HUES6 (cell line): Measurements from ENCODE around the gene DLST.

Source experiments
- H3K27ac ChIP-seq: 2 replicates; pipeline ENCODE4 v1.7.0; 2013; ENCODE audit warnings: low read depth, mild to moderate bottlenecking, low read length, inconsistent platforms
- H3K27me3 ChIP-seq: 2 replicates; pipeline ENCODE4 v1.6.1; 2013; ENCODE audit warnings: low read length; ENCODE audit not compliant: control insufficient read depth, insufficient read depth
- H3K36me3 ChIP-seq: 2 replicates; pipeline ENCODE4 v1.6.1; 2013; ENCODE audit warnings: low read length; ENCODE audit not compliant: control insufficient read depth, insufficient read depth
- H3K4me1 ChIP-seq: 2 replicates; pipeline ENCODE4 v1.6.1; 2013; ENCODE audit warnings: low read length; ENCODE audit not compliant: control insufficient read depth, insufficient read depth
- H3K4me3 ChIP-seq: 2 replicates; pipeline ENCODE4 v1.5.1; 2013; ENCODE audit warnings: low read depth, low read length
- H3K9ac ChIP-seq: one replicate; pipeline ENCODE4 v1.6.1; 2013; ENCODE audit warnings: mild to moderate bottlenecking, low read length
- H3K9me3 ChIP-seq: 2 replicates; pipeline ENCODE4 v1.6.1; 2013; ENCODE audit warnings: low read depth, low read length; ENCODE audit not compliant: control insufficient read depth, insufficient read depth

The DLST gene

DNA sequence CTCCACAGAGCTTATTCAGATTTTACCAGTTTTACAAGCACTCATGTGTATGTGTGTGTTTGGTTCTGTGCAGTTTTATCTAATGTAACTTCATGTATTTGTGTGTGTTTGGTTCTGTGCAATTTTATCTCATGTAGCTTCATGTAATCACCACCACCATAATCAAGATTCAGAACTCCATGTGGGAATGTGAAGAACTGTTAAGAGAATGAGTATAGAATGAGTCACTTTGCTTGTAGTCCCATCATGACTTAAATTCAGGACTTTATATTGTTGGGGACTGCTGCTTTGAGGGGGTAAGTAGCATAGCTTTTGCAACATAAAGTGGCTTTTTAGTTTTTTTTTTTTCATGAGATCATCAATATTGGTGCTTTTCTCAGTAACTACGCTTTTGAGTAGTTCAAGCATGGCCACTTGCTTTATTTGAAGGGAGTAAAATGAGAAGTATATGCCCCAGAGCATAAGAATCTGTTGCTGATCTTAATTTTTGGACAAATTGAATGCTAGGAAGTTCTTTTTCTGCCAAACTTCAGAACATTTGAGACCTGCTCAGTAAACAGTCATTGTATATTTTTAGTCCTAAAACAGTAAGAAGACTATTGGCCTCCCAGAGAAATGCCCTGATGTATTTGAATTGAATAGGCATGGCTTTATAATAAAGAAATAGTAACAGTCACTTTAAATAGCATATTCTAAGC lies 34.6 kb upstream of the DLST start:
- Histone ChIP-seq H3K27me3 (no peaks in the 10 kb centered on the region), H3K9ac (no peak overlapping the region), H3K9me3 (no peaks in the 10 kb centered on the region), H3K36me3 (no peaks in the 10 kb centered on the region), H3K27ac (no peak overlapping the region), H3K4me3 (no peak overlapping the region), H3K4me1 (no peaks in the 10 kb centered on the region)

DNA sequence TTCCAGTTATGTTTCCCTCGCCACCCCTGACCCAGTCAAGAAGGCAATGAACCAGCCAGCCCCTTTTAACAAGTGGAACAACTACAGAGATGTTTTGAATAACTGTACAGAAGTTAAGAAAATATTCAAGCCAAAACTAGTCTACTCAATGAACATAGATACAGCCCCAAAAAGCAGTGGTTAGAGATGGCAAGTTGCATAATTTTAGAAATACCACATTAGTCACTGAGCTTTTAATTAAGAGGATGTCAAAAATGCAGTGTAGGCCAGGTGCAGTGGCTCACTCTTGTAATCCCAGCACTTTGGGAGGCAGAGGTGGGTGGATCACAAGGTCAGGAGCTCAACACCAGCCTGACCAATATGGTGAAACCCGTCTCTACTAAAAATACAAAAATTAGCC lies 32.9 kb upstream of the DLST start:
- H3K4me1 ChIP-seq, result no peaks in the 10 kb centered on the region

DNA sequence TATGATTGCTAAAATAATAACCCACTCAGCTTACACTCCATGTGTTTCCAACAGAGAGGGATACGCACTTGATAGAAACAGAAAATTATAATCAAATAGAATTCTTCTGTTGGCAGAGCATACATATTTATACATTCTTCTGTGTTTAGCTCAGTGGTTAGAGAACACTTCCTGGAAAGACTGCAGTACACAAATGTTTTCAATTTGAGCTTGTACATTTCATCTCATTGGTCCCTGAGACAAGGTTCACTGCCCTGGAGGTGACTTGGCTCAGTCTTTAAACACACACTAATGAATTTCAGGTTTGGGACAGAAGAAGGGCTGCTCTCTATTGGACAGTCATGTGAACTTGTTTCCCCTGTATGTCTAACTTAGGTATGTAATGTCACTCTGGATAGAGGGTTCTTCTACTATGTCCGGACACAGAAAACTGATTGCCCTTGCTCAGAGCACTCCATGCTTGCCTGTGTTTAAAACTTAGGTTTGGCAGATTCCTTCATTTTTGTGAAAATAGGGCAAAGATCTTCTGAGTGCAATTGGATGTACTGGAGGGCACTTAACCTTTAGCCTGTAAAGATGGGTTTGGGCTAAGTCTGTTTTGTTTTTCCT lies 28.7 kb upstream of the DLST start:
- Histone ChIP-seq H3K9ac (no peak overlapping the region), H3K9me3 (no peaks in the 10 kb centered on the region), H3K4me1 (no peaks in the 10 kb centered on the region), H3K36me3 (no peaks in the 10 kb centered on the region), H3K27me3 (no peaks in the 10 kb centered on the region), H3K4me3 (no peak overlapping the region), H3K27ac (no peak overlapping the region)

More for the DNA sequence above, 32.9 kb upstream of the DLST start:
- H3K27me3 ChIP-seq, result no peaks in the 10 kb centered on the region
- H3K36me3 ChIP-seq, result no peaks in the 10 kb centered on the region
- H3K27ac ChIP-seq, result no peak overlapping the region
- H3K9me3 ChIP-seq, result no peaks in the 10 kb centered on the region
- H3K9ac ChIP-seq, result no peak overlapping the region
- H3K4me3 ChIP-seq, result no peak overlapping the region

DNA sequence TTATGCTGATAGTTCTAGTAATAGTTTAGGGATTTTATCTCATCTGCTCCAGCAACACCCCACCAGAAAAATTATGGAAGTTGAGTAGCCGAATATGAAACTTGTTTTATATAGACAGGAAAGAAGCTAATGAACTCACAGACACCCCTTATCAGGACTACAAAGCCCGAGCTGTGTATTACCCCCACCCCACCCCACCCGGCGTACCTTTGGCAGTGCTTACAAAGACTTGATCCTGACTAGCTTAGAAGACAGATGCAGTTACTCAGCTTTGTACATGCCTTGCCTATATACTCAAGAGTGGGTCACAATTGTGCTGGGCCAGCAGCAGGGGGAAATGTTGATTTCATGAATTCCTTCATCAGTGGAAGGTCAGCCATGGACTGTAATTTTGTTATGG lies 28.1 kb upstream of the DLST start:
- Histone ChIP-seq H3K27me3 (no peaks in the 10 kb centered on the region), H3K4me1 (no peaks in the 10 kb centered on the region), H3K9ac (no peak overlapping the region), H3K9me3 (no peaks in the 10 kb centered on the region), H3K36me3 (no peaks in the 10 kb centered on the region), H3K27ac (no peak overlapping the region), H3K4me3 (no peak overlapping the region)

DNA sequence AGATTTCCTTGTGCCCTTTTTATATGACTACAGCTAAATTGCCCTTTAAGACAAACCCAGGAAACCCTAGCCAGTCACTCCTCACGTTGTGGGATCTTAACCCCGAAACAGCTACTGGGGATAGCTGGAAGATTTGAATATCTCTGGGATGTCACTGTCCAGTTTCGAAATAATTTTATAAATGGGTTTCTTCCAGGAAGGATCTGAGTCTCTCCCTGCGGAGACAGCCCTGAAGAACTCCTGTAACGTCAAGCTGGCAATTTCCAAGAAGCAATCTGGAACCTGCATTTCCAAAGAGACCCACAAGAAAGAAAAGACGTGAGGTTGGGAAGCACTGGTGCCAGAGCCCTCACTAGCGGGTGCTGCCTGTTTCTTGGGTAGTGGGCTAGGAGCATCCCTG lies 26.7 kb upstream of the DLST start:
- Histone ChIP-seq H3K27me3 (no peaks in the 10 kb centered on the region), H3K9me3 (no peaks in the 10 kb centered on the region), H3K36me3 (no peaks in the 10 kb centered on the region), H3K4me1 (no peaks in the 10 kb centered on the region), H3K4me3 (no peak overlapping the region), H3K27ac (no peak overlapping the region), H3K9ac (no peak overlapping the region)

DNA sequence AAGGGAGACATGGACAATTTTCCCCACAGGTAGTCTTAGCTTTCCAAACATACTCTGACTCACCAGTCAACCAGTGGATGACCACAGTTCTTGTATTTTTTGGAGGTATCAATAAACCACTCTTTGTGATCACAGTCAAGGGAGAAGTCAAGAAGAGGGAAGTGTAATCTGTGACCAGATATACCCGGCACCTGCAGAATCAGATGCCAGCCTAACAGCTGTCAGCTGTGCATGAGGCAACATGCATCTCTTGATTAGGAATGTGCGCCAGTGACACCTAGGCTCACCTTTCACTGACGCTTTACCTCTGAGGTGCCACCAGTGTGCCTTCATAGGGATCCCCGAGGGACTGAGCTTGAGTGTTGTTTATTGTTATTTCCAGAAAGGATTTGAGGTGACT lies 25.8 kb upstream of the DLST start:
- no peaks in the 10 kb centered on the region for H3K36me3 ChIP-seq
- H3K27me3 ChIP-seq, result no peaks in the 10 kb centered on the region
- H3K4me1 ChIP-seq, result no peaks in the 10 kb centered on the region
- no peak overlapping the region for H3K27ac ChIP-seq
- no peak overlapping the region for H3K4me3 ChIP-seq
- H3K9me3 ChIP-seq, result no peaks in the 10 kb centered on the region
- no peak overlapping the region for H3K9ac ChIP-seq

DNA sequence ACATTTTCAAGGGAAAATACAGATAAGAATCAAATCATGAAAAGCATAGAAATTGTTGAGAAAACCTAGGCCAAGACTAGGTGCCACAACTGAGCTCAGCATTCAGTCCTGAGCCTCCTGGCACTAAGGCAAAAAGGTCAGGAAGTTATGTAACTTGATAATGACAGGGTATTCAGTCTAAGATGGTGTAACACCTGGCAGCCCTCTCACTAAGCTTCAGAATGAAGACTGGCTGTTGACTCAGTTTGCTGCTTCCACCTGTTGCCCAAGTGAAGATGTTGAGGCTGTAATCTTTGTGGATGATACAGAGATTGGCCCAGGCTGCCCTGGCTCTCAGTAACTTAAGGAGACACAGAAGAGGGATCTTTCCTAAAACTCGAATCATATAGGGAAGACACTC lies 25.4 kb upstream of the DLST start:
- H3K4me3 ChIP-seq, result no peak overlapping the region
- no peaks in the 10 kb centered on the region for H3K9me3 ChIP-seq
- H3K36me3 ChIP-seq, result no peaks in the 10 kb centered on the region
- H3K27ac ChIP-seq, result no peak overlapping the region
- no peaks in the 10 kb centered on the region for H3K27me3 ChIP-seq
- no peak overlapping the region for H3K9ac ChIP-seq
- H3K4me1 ChIP-seq, result no peaks in the 10 kb centered on the region

DNA sequence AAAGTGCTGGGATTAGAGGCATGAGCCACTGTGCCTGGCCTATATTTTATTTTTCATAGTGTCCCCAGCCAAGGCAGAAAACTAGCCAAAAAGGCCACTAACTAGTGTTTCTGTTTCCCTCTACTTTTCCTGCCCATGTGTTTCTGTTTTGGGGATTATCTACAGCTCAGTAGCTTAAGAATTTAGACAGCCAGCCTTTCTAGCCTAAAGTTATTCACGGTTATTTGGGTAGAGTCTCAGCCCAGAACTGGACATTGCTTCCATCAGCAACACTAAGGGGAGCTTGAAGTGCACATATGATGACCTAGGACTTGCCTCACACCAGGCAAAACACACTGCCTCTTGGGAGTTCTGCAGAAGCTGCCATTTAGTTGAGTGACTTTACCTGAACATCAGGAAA lies 23.7 kb upstream of the DLST start:
- Histone ChIP-seq H3K27ac (no peak overlapping the region), H3K9ac (no peak overlapping the region), H3K27me3 (no peaks in the 10 kb centered on the region), H3K4me3 (no peak overlapping the region), H3K9me3 (no peaks in the 10 kb centered on the region), H3K4me1 (no peaks in the 10 kb centered on the region), H3K36me3 (no peaks in the 10 kb centered on the region)

DNA sequence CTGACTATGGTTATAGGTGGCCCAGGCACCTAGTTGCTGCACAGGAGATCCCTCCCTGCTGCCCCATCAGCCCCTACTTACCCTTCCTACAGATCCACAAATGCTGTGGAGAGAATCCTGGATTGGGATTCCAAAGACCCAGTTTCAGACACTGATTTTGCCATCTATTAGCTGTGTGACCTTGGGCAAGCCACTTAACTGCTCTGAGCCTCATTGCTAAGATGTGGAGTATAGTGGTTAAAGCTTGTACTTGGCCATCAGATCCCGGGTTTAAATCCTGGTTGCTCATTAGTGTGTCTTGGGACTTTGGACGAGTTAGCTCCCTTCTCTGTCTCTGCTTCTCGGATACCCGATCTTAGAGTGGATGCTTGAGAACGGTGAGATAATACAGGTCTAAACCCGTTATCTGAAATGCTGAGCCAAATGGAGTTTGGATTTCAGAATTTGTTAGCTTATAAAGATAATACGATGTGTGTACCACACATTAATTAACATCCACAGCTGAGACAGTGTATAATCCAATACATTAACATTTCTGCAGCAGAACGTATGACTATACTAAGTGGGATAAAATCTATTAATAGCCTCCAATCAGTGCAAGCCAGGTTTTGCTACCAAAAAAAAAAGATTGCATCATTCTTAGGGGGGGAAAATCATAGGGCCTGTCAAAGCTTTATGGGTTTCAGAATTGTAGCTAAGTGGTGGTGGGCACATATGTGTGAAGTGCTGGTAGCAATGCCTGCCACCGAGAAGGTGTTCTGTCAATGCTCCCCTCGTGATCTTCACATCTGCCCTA lies 21.8 kb upstream of the DLST start:
- Histone ChIP-seq H3K4me1 (no peaks in the 10 kb centered on the region), H3K4me3 (no peak overlapping the region), H3K9ac (no peak overlapping the region), H3K9me3 (no peaks in the 10 kb centered on the region), H3K27ac (no peak overlapping the region), H3K27me3 (no peaks in the 10 kb centered on the region), H3K36me3 (no peaks in the 10 kb centered on the region)

DNA sequence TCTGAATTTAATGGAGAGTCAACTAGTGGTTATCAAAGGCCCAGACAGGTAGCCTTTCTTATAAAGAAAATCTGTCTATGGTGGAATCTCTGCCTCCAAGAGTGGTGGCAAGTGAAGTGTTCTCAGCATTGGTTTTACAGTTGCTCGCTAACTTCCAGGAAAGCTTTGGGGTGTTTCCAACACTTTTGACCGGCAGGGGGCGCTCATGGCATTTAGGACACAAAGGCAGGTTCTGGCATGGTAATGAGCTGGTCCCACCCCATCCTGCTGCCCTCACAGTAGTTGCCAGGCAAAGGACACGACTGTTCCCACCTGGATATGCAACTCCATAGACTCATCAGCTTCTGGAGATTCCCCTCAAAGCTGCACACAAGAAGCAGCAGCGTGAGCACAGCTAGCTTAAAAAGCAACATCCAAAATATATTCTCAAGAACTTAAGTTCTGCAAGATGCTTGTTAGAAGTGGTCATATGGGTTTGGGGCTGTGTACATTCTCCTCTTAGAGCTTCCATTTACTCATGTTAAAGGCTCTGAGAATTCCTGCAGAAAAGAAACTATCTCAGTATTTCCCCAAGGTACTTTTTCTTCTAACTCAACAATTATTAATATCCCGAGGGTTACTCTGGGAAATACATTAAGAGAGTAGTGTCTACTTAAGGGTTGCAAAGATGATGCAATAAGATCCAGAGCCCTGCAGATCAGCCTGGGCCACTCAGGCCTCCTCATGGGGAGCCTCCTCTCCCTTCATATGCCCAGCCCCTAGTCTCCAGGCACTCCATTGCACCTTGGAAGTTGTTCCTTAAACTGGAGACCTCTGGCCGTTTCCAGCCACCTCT lies 20.6 kb upstream of the DLST start:
- Histone ChIP-seq H3K4me1 (no peaks in the 10 kb centered on the region), H3K9me3 (no peaks in the 10 kb centered on the region), H3K9ac (no peak overlapping the region), H3K27ac (no peak overlapping the region), H3K4me3 (no peak overlapping the region), H3K27me3 (no peaks in the 10 kb centered on the region), H3K36me3 (no peaks in the 10 kb centered on the region)

DNA sequence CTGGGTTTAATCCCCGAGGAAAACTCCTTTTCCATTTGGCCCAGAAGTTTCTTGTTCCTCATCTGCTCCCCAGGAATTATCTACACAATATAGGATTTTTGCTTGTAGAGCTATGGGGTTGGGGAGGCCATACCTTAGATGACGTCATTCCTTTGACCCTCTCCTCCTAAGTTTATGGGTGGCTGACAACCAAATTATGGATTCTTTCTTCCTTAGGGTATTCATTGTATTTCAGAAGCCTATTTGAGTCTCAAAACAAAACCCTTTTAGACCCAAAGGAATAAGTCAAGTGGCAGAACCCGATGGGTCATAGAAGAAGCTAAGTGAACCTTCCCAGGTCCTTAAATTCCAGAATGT lies 20.0 kb upstream of the DLST start:
- no peak overlapping the region for H3K4me3 ChIP-seq
- no peaks in the 10 kb centered on the region for H3K9me3 ChIP-seq
- H3K4me1 ChIP-seq, result no peaks in the 10 kb centered on the region
- H3K27me3 ChIP-seq, result no peaks in the 10 kb centered on the region
- H3K27ac ChIP-seq, result no peak overlapping the region
- no peak overlapping the region for H3K9ac ChIP-seq
- H3K36me3 ChIP-seq, result no peaks in the 10 kb centered on the region
